Activated CD4-positive, alpha-beta T cell treated with anti-CD3 and anti-CD28 coated beads, Interleukin-10, Interleukin-2, amounts not matched to agents 100 ng/mL and 50 ng/mL, durations not matched to agents 16 hours and 8 hours (primary cell): ENCODE data around the gene RFX6.

Experiments used
- DNase-seq: peaks from one replicate; pipeline ENCODE4 v3.0.0-alpha.2; 2020

The RFX6 gene

DNA sequence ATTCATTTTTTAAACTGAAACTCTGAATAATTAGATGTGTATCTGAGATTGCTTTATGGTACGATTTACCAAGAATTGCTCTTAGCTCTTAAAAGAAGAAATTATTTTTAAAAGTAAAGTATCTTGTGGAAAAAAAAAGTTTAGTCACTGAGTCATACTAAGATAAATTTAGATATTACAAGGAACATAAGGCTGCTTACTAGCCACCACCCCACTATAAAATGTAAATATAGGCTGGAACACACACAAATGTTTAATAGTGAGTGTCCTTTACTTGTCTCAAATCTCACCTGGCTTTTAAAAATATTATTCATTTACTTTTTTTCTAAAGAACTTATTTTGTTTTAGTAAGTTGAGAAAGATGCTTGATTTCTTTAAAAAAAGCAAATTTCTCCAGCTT lies 17.6 kb downstream of the RFX6 start:
- no peak for DNase-seq

DNA sequence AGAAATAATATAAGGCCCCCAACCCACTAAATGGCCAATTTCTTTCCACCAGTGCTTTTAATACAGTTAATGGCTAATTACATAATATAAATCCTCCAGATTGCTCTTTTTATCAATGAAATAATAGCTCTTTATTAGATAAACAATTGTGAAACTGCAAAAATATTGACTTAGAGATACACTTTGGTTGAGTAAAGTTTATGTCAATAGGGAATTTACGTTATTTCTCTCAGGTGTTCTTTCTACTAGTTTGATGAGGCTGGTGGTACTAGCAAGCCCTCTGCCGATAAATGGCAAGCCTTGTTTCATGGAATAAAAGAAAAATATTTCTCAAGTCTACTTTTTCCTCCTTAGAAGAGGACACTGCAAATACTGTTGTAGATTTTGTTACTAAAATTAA lies 18.9 kb downstream of the RFX6 start:
- no peak for DNase-seq

GRCh38 chr6:116902634-116903033 lies 25.6 kb downstream of the RFX6 start:
- DNase-seq = no peak

DNA sequence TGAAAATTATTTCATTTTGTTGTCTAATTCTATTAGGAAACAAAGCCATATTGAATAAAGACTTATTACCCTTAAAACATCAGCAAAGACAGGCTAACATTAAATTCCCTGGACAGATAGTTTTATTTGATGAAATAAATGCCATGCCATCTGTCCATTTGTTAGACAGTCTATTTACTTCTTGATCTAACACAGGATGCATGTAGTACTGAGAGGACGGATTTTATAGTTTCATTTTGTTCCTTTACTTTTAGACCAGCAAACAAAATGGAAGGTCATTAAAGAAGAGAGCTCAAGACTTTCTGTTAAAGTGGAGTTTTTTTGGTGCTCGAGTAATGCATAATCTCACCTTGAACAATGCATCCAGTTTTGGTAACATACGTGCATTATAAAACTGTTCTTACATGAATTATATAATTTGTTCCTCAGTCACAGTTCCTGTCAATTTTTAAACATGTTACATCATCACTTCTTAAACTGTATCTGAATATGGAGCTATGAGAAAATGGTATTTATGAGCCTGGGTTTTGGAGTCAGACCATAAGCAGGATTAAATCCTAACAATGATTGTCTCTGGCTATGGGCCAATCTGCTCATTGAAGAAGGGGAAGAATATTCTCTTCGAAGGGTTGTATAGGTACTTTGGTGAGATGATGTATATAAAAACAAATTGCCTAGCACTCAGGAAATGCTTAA lies 46.0 kb downstream of the RFX6 start:
- DNase-seq = no peak

DNA sequence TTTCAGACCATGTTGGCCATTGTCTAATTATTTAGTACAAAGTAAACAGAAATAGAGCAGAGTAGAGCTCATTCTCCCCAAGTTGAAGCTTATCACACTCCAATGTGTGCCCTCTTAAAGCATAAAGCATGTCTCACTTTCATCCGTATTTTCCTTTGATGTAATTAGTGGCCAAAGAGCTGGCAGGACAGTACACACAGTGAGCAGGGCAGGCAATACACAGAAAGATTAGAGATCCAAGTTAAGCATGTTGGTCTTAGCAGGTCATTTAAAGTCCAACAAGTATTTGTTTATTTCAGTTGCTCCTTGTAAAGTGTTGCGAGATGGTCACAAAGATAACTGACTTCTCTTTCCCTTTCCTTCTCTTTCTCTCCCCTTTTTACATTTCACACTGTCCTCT lies 47.2 kb downstream of the RFX6 start:
- no peak for DNase-seq

GRCh38 chr6:116925088-116925794 lies 48.2 kb downstream of the RFX6 start:
- DNase-seq = no peak

DNA sequence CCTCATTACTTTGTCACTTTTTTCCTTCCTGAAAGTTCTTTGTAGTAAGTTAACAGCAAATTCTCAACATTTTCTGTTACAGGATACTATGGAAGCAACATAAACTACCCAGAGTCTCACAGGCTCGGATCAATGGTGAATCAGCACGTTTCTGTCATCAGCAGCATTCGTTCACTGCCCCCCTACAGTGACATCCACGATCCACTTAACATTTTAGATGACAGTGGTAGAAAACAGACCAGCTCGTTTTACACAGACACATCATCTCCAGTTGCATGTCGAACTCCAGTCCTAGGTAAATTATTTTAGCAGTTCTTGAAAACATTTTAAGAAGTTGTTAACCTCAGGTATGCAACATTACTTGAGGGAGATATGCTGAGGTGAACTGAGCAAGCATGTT lies 51.6 kb downstream of the RFX6 start:
- no peak for DNase-seq

DNA sequence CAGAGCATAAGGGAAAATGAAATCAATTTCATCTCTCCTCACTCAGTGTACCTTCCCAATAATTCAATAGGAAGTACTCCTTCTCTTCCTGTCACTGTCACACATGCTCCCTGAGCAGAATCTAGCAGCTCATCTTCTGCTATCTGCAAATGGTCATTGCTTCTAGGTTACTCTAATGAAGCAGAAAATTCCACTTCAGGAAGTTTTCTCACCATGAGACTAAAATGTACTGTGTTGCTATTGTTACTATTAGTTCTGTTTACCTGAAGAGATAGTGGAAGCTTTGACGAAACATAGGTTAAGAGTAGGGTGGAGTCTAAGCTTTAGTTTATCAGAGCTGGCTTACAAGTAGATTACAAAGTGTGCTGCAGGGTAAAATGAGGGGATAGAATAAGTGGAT lies 52.8 kb downstream of the RFX6 start:
- DNase-seq = no peak

GRCh38 chr6:116931456-116931855 lies 54.4 kb downstream of the RFX6 start:
- no peak for DNase-seq

DNA sequence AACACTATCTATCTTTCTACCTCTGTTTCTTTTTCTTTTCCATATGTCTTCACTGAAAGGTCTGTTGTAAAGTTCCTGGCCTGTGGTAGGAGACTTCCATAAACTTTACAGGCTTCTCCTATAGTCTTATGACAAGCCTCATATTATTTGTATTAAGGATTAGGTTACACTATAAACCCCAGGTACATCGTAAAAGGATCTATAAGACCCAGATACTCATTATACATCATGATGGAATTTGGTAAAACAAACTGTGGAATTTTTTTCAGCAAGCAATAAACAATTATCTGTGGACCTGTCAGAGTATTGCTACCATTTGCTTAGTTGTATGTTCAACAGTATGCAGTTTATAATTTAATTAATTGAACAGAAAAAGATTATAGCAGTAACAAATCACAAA lies 55.5 kb downstream of the RFX6 start:
- no peak for DNase-seq

DNA sequence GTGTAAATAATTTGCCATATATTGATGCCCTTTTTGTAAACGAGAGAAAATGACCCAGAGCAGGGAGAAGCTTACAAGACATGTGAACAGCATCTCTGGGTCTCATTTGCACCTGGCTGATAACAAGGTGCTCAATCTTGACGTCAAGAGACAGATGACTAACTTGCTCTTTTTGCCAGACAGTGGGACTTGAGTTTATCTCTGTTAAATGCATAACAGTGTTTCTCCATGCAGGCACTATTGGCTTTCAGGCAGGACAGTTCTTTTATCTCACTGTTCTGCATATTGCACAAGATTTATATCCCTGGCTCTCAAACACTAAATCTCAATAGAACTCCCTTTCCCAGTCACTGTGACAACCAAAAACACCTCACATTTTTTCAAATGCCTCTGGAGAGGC lies 56.4 kb downstream of the RFX6 start:
- DNase-seq = no peak

DNA sequence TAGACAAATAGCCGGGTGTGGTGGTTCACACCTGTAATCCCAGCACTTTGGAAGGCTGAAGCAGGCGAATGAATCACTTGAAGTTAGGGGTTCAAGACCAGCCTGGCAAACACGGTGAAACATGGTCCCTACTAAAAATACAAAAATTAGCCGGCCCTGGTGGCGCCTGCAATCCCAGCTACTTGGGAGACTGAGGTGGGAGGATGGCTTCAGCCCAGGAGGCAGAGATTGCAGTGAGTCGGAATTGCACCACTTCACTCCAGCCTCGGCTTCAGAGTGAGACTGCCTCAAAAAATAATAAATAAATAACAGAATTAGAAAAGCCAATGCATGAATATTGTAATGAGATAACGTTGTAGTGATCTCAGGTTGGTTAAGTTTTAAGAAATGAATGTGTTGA lies 61.3 kb downstream of the RFX6 start:
- DNase-seq = no peak

DNA sequence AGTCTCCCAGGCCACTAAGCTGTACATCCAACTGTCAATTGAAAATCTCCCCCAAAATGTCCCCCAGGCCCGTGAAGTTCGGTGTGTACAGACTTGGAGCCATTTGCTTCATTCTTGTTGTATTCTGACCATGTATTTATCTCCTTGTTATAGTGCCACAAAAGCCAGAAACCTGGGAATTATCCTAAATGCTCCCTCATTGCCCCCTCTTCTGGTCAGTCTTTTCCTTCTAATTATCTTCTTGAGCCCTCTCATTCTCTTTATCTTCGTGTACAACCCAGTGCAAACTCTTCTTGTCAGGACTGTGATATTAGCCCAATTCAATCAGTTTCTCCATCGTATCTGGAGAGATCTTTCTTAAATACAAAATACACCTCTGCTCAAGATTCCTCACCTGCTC lies 64.7 kb downstream of the RFX6 start:
- DNase-seq = no peak

DNA sequence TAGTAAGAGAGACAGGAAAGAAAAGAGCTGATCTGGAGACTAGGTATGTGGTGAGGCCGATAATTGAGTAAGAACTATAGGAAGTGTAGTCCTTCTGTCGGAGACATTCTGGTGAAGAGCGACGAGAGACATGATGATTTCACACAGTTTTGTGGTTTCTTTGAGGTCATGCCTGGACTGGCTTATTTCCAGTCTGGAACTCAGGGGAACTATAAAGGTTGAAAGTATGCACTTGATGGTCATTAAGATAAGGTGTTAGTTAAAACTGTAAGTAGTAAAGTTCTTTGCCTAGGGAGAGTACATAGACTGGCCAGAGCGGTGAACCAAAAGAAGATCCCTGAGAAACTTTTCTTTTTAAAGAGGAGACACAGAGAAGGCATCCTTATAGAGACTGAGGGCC lies 68.8 kb downstream of the RFX6 start:
- DNase-seq = no peak

GRCh38 chr6:116948533-116949304 lies 71.7 kb downstream of the RFX6 start:
- DNase-seq = no peak

DNA sequence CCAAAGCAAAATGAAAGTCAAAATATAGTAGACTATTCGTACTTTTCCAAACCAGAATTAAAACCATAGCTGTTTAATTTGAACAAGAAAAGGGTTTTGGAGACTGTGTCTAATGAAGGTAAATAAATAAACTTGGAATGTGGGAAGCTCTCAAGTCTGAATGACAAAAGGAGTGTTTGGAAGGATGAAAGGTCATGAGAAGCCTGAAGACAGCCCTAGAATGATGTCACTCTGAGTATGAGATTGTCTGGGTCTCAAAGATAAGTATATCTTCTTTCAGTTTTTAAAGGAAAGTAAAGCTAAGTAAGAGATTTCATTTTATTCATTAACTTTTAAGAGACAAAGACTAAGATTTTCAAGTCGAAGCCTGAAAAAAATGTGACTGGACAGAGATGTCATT lies 72.9 kb downstream of the RFX6 start:
- DNase-seq = no peak

DNA sequence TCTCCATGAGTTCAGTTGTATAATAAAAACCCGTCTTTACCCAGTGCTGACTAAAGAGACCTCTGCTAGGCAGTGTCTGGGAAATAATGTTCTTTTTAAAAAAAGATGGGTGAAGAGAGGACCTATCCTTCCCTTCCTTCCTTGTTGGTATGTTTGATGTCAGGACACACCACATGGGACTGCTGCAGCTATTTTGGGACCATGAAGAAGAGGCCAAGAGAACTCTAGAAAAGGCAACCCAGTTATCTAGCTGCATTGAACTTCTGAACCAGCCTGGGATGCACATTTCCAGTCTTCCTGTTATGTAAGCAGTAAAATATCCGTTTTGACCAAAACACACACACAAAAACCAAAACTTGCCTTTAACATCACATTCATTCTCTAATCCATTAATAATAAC lies 77.3 kb downstream of the RFX6 start:
- DNase-seq = no peak

GRCh38 chr6:116954938-116955337 lies 77.9 kb downstream of the RFX6 start:
- no peak for DNase-seq

DNA sequence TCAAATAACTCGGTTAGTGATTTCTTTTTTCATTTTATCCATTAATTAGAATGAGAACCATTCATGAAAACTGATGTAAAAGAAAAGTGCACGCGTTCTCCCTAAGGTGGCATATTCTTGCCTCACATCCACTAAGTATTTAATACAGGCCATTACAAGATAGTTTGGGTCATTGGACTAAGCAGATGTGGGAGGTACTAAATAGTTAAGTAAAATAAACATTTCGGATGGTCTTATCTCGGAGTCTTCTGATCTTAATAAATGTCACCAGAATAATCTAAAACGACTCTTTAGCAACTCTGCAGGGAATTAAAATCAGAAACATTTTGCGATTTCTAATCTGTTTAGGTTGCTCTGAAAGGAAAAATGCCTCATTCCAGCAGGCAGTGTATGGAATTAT lies 78.7 kb downstream of the RFX6 start:
- no peak for DNase-seq

GRCh38 chr6:116963972-116964371 lies 86.9 kb downstream of the RFX6 start:
- no peak for DNase-seq

GRCh38 chr6:116966675-116967576 lies 89.9 kb downstream of the RFX6 start:
- DNase-seq = no peak

GRCh38 chr6:116969211-116969863 lies 92.3 kb downstream of the RFX6 start:
- DNase-seq = peak; percentile 48

- DNase-seq = peak; percentile 40
Measured at GRCh38 chr6:116971959-116972358, 94.9 kb downstream of the RFX6 start.
